ENCODE data around the gene CPM. TPM values are rescaled to one million over a fixed set of nuclear protein-coding genes. Genes with fewer than 3 reads are reported as not detected.

Gene CPM
- total RNA-seq, 2 experiments from 2014 or later: 0.27 to 0.87 TPM

DNA sequence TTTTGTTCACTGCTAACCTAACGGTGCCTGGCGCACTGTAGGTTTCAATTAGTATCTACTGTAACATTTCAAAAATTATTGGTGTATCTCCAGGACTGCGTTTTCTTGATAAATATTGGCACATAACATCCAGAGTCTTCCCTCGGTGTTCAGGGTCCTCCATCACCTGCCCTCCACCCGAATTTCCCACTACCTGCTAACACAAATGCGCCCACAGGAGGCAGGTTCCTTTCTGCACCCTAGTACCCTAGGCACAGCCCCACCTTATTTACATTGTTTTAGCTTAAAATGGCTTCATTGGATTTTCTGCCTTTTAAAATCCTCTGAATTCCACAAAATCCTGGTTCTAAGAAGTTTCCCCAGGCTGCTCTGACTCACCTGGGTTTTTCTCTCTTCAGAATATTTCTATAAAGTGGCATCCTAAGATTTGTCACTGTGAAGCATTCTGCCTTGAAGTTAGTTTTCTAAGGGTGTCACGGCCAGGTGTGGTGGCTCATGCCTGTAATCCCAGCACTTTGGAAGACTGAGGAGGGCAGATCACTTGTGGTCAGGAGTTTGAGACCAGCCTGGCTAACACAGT is 38.6 kb downstream of the CPM start:
- POLR2A ChIA-PET: no interaction called here
- Mint-ChIP-seq H3K27me3 (no peaks in the 10 kb centered on the region), H3K27ac (no peak overlapping the region), H3K4me3 (no peak overlapping the region), H3K36me3 (ENCODE audit: low read depth) (no peaks in the 10 kb centered on the region), H3K4me1 (peaks cover 18% of the 10 kb centered on the region), H3K9me3 (peaks cover 3% of the 10 kb centered on the region)
- no peak for DNase-seq
- CTCF ChIA-PET: no interaction called here

DNA sequence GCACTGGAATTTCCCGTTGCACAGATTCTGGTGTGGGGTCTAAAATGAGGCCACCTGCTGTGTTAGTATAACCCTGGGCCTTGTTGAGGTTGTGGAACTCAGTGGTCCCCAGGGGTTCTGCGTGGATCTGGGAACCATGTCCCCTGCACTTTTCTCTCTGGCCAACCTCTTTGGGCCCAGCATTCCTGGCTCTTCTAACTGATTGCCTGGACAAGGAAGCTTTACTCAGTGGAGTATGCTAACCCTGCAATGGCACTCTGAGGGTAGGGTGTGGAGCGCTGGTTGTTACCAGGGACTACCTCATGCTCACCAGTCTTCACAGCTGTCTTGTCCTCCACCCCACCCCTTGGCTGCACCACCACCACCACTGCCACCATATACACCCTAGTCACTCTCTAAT is 39.2 kb downstream of the CPM start:
- H3K9me3 Mint-ChIP-seq: peaks cover 3% of the 10 kb centered on the region
- H3K27ac Mint-ChIP-seq: no peak overlapping the region
- peaks cover 20% of the 10 kb centered on the region for H3K4me1 Mint-ChIP-seq
- H3K27me3 Mint-ChIP-seq: no peaks in the 10 kb centered on the region
- no peaks in the 10 kb centered on the region for H3K36me3 Mint-ChIP-seq (ENCODE audit: low read depth)
- H3K4me3 Mint-ChIP-seq: no peak overlapping the region
- DNase-seq: no peak
- POLR2A ChIA-PET: no interaction called here
- CTCF ChIA-PET: no interaction called here

DNA sequence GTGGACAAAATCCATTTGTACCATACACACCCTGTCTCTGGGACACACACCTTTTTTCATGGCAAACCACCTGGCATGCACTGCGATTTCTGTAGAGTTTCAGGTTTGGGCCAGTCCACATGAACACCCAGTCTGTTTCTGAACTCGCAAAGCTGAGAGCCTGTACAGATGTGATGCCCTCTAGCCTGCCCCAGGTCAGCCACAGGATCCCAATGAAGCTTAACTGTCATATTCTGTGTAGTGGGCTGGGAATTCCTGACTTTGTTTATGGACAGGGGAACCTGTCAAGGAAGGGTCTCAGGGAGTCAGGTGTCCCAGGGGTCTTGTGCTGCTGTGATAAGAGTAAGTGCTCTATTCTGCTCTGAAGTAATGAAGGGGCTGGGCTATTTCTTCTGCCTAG is 39.8 kb downstream of the CPM start:
- POLR2A ChIA-PET: no interaction called here
- Mint-ChIP-seq H3K4me1 (peaks cover 23% of the 10 kb centered on the region), H3K36me3 (ENCODE audit: low read depth) (no peaks in the 10 kb centered on the region), H3K27ac (no peak overlapping the region), H3K9me3 (peaks cover 3% of the 10 kb centered on the region), H3K27me3 (no peaks in the 10 kb centered on the region), H3K4me3 (no peak overlapping the region)
- CTCF ChIA-PET: no interaction called here
- no peak for DNase-seq

DNA sequence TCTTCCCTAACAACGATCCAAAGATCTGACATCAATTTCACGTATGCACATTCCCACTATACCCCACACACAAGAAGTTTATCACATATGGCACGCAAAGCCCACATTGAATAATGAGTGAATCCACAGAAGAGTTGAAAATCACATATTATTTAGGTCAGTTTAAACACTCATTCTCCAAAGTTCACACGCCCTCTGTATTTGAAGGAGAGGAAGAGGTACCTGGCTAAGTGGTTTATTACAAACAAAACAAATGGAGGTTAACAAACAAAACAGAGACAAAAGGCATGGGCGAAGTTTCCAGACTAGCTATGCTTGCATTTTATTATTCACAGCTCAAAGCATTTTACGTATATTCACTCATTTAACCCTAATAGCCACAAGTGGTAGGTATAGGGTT is 41.8 kb downstream of the CPM start:
- H3K36me3 Mint-ChIP-seq (ENCODE audit: low read depth): no peaks in the 10 kb centered on the region
- peak overlapping the region; percentile 21 for H3K27ac Mint-ChIP-seq
- ChIA-PET CTCF (interaction anchor here (0.9 to 1.2 kb wide), 3 partner anchors 11 to 266 kb away, joined by 3 to 4 read pairs (median 3); no protein-coding TSS in a partner anchor), POLR2A (no interaction called here)
- peaks cover 24% of the 10 kb centered on the region for H3K4me1 Mint-ChIP-seq
- no peak overlapping the region for H3K4me3 Mint-ChIP-seq
- H3K9me3 Mint-ChIP-seq: peaks cover 3% of the 10 kb centered on the region
- no peaks in the 10 kb centered on the region for H3K27me3 Mint-ChIP-seq
- no peak for DNase-seq

DNA sequence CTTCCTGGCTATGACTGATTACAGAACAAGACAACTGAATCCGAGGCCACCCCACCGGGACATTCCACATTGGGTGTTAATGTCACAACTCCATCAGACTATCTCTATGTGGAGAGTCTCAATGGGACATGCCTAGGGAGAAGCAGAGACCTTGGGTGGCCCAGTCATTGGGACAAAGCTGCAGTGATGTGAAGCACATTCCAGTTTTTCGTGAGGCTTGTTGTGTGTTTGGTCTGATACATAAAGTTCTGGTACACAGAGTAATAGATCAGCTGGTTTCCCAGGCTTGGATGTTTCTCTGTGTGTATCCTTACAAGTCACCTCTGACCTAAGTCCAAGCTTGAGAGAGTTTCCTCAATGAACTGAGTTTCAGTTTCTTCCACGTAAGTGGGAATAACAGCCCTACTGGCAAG is 42.3 kb downstream of the CPM start:
- Mint-ChIP-seq H3K4me1 (peaks cover 24% of the 10 kb centered on the region), H3K4me3 (no peak overlapping the region), H3K9me3 (peaks cover 3% of the 10 kb centered on the region), H3K36me3 (ENCODE audit: low read depth) (no peaks in the 10 kb centered on the region), H3K27me3 (no peaks in the 10 kb centered on the region), H3K27ac (peak overlapping the region; percentile 21)
- DNase-seq: no peak
- ChIA-PET CTCF (interaction anchor here (0.9 to 1.2 kb wide), 3 partner anchors 10 to 266 kb away, joined by 3 to 4 read pairs (median 3); no protein-coding TSS in a partner anchor), POLR2A (no interaction called here)

DNA sequence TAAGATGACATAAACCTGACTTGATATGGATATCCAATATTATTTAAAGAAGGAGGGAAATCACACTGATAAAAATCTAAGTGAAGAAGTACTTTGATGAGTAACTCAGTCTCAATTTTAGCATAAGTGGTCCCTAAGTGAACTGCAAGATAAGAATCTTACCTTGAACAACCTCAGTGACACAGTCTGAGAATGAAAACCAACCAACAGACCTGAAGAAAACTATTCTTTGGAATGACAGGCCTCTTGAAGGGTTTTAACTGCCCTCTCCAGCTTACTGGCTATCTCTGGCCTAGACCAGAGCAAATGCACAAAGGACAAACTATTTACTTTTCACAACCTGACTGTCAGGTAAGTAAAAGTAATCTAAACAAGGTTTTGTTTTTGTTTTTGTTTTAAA is 44.7 kb downstream of the CPM start:
- no peaks in the 10 kb centered on the region for H3K27me3 Mint-ChIP-seq
- H3K4me1 Mint-ChIP-seq: peaks cover 24% of the 10 kb centered on the region
- DNase-seq: no peak
- H3K9me3 Mint-ChIP-seq: peaks cover 3% of the 10 kb centered on the region
- H3K4me3 Mint-ChIP-seq: no peak overlapping the region
- H3K36me3 Mint-ChIP-seq (ENCODE audit: low read depth): no peaks in the 10 kb centered on the region
- H3K27ac Mint-ChIP-seq: no peak overlapping the region
- POLR2A ChIA-PET: no interaction called here
- CTCF ChIA-PET: interaction anchor here (0.6 kb wide), 1 partner anchor 1572 kb away, joined by 3 read pairs; no protein-coding TSS in a partner anchor

DNA sequence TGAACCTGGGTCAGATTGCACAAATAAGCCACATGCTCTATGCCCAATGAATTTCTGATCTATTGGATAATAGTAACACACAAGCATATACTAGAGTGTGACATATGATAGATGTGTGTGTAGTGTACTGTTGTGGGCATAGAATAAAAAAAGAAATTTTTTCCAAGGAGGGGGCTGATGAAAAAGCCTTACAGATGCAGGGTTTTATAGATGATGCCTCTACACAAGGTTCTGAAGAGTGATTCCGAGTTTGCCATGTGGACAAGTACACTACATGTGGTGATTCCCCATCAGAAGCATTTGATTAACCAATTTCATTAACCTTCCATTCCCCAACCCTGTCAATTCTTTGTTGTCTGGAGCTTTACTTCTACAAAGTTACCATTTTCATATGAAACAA is 45.3 kb downstream of the CPM start:
- H3K27ac Mint-ChIP-seq: no peak overlapping the region
- ChIA-PET POLR2A (no interaction called here), CTCF (no interaction called here)
- H3K36me3 Mint-ChIP-seq (ENCODE audit: low read depth): no peaks in the 10 kb centered on the region
- peaks cover 24% of the 10 kb centered on the region for H3K4me1 Mint-ChIP-seq
- H3K27me3 Mint-ChIP-seq: no peaks in the 10 kb centered on the region
- DNase-seq: no peak
- H3K9me3 Mint-ChIP-seq: peaks cover 3% of the 10 kb centered on the region
- no peak overlapping the region for H3K4me3 Mint-ChIP-seq

DNA sequence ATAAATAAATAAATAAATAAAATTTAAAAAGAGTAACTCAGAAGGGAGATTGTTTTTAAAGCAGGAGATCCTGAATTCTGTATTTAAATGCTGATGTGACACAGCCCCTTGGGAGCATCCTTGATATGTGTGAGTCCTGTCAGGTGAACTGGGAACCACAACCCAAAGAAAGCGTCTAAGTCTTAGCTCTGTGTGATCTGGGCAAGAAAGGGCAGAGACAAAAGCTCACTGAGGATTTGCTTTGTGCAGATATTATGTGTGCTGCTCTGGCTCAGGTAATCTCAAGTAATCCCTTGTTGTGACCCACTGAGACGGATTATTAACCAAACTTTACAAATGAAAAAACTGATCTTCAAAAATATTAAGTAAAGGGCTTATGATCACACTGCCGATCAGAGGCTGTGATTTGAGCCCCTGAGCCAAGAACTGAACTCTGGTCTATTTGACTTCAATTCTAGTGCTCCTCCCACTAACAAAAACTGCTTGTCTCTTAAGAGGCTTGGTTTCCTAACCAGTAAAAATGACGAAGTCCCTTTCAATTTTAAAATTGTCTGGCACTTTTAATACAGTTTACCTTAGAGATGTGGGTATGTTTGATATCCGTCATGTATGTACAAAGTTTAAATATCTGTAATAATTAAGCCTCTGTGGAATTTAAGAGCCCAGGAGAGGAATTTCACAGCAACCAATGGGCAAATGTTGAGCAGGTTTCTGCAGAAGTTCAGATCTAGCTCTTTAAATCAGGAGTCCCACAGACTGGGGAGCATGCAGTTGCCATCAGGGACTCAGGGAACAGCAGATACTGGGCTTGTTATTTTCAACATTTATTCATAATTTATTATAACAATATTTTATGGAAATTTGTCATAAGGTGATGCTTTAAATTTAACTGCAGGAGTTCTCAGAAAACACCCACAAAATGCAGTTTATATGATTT is 46.1 kb downstream of the CPM start:
- ChIA-PET CTCF (interaction anchor here (1.7 kb wide), 1 partner anchor 9 kb away, joined by 4 read pairs; no protein-coding TSS in a partner anchor), POLR2A (no interaction called here)
- no peaks in the 10 kb centered on the region for H3K27me3 Mint-ChIP-seq
- H3K36me3 Mint-ChIP-seq (ENCODE audit: low read depth): no peaks in the 10 kb centered on the region
- H3K4me3 Mint-ChIP-seq: no peak overlapping the region
- no peak overlapping the region for H3K27ac Mint-ChIP-seq
- no peak for DNase-seq
- H3K4me1 Mint-ChIP-seq: peaks cover 20% of the 10 kb centered on the region
- peaks cover 3% of the 10 kb centered on the region for H3K9me3 Mint-ChIP-seq

DNA sequence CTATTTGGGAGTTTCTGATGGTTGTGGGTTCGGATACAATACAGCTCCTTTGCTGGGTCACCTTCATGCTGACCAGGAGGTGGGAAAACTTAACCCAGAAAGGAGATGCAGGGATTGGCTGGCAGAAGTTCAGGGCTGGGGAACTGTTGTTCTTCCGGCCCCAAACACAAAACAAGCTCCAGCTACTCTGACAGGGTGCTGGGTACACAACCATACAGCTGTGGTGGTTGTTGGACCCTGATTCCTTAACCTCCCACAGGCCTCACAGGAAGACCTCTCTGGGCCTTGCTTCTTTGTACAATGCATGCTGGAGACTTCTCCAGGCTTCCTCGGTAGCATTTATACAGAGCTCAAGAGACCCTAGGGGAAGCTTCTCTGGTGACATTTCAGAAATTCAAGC is 47.6 kb downstream of the CPM start:
- CTCF ChIA-PET: interaction anchor here (1.7 kb wide), 1 partner anchor 8 kb away, joined by 4 read pairs; no protein-coding TSS in a partner anchor
- H3K4me1 Mint-ChIP-seq: peaks cover 9% of the 10 kb centered on the region
- no peak overlapping the region for H3K4me3 Mint-ChIP-seq
- no peaks in the 10 kb centered on the region for H3K9me3 Mint-ChIP-seq
- no peaks in the 10 kb centered on the region for H3K36me3 Mint-ChIP-seq (ENCODE audit: low read depth)
- H3K27me3 Mint-ChIP-seq: no peaks in the 10 kb centered on the region
- H3K27ac Mint-ChIP-seq: no peak overlapping the region
- POLR2A ChIA-PET: no interaction called here
- DNase-seq: no peak

DNA sequence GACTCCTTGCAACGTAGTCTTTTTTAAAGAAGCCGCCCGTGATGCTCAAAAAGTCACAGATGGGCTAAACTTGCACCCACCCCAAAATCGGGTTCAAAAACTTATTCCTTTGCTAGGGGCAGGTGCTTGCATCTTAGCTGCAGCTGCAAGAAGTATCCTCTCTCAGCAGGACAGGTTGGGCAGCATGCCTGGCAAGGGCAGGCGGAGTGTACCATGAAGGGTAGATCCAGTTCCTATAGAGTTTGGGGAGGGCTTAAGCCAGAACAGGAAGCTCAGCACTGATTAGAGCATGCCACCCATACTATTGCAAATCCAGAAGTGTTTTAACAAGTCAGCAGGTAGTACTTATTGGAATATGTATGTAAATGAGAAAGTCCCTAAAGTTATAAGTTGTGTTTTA is 48.7 kb downstream of the CPM start:
- H3K27ac Mint-ChIP-seq: no peak overlapping the region
- no peaks in the 10 kb centered on the region for H3K9me3 Mint-ChIP-seq
- no peaks in the 10 kb centered on the region for H3K36me3 Mint-ChIP-seq (ENCODE audit: low read depth)
- no peak for DNase-seq
- H3K4me3 Mint-ChIP-seq: no peak overlapping the region
- H3K27me3 Mint-ChIP-seq: no peaks in the 10 kb centered on the region
- ChIA-PET POLR2A (no interaction called here), CTCF (interaction anchor here (0.6 kb wide), 1 partner anchor 329 kb away, joined by 3 read pairs; no protein-coding TSS in a partner anchor)
- H3K4me1 Mint-ChIP-seq: peaks cover 6% of the 10 kb centered on the region

DNA sequence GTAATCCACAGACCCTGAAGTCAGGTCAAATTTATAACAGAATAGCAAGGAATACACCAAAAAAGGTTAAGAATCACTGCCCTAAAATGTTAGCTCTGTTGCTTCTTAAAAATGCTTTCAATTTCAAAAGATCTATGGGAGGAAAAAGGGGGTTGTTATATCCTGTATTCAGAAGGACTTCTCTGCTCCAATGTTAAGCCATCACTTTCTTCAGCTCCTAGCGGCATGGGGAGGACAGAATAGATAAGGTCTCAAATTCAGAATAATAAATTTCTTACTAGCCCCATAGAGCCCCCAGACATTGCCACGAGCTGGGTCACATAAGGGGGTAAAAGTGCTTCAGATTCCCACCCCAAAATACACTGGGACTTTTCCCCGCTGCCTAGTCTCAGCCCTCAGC is 49.8 kb downstream of the CPM start:
- no peaks in the 10 kb centered on the region for H3K27me3 Mint-ChIP-seq
- H3K4me3 Mint-ChIP-seq: no peak overlapping the region
- ChIA-PET CTCF (interaction anchor here (0.6 to 1.4 kb wide), 2 partner anchors 75 to 1298 kb away, joined by 3 to 4 read pairs; partner anchors contain the start of gene MDM2), POLR2A (no interaction called here)
- H3K4me1 Mint-ChIP-seq: peaks cover under 1% of the 10 kb centered on the region
- no peak for DNase-seq
- no peaks in the 10 kb centered on the region for H3K9me3 Mint-ChIP-seq
- H3K36me3 Mint-ChIP-seq (ENCODE audit: low read depth): no peaks in the 10 kb centered on the region
- H3K27ac Mint-ChIP-seq: no peak overlapping the region

DNA sequence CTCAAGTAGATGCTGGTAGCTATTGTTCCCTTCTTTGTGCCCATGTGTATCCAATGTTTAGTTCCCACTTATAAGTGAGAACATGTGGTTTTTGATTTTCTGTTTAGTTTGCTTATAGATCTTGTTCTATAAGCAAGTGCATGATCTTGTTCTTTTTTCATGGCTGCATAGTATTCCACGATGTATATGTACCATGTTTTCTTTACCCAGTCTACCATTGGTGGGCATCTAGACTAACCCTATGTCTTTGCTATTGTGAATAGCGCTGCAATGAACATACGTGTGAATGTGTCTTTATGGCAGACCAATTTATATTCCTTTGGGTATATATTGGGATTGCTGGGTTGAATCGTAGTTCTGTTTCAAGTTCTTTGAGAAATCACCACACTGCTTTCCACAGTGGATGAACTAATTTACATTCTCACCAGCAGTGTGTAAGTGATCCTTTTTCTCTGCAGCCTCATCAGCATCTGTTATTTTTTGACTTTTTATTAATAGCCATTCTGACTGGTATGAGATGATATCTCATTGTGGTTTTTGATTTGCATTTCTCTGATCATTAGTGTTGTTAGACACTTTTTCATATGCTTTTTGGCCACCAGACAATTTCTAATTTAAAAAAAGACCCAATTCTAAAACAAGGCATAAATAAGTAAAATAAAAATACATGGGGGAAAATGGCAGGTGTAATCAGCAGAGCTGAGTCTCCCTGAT is 50.6 kb downstream of the CPM start:
- H3K4me1 Mint-ChIP-seq: no peaks in the 10 kb centered on the region
- ChIA-PET POLR2A (no interaction called here), CTCF (interaction anchor here (0.6 to 1.4 kb wide), 4 partner anchors 10 to 1299 kb away, joined by 3 to 4 read pairs (median 3); partner anchors contain the start of gene MDM2)
- no peaks in the 10 kb centered on the region for H3K36me3 Mint-ChIP-seq (ENCODE audit: low read depth)
- DNase-seq: no peak
- H3K4me3 Mint-ChIP-seq: no peak overlapping the region
- no peak overlapping the region for H3K27ac Mint-ChIP-seq
- no peaks in the 10 kb centered on the region for H3K27me3 Mint-ChIP-seq
- H3K9me3 Mint-ChIP-seq: no peaks in the 10 kb centered on the region

Data from activated CD4-positive, alpha-beta T cell treated with anti-CD3 and anti-CD28 coated beads, Interleukin-2, amount 10 ng/mL, durations not matched to agents 7 days and 5 days (primary cell).